ENCODE results near the gene EPS15. TPM values are rescaled to one million over a fixed set of nuclear protein-coding genes. Genes with fewer than 3 reads are reported as not detected.
"Not testable (repeated sequence)": the region's sequence is repeated elsewhere in the genome, so short reads cannot be mapped to it uniquely, and the experiment has no call there.

The EPS15 gene
- total RNA-seq, 1 experiment from 2014 or later = 26.6 TPM

DNA sequence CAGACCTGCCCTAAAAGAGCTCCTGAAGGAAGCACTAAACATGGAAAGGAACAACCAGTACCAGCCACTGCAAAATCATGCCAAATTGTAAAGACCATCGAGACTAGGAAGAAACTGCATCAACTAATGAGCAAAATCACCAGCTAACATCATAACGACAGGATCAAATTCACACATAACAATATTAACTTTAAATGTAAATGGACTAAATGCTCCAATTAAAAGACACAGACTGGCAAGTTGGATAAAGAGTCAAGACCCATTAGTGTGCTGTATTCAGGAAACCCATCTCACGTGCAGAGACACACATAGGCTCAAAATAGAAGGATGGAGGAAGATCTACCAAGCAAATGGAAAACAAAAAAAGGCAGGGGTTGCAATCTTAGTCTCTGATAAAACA, 131.8 kb downstream of the EPS15 start:
- H3K4me3 ChIP-seq (ENCODE audit: insufficient read depth, low read depth, low read length); DNase-seq; H3K27me3 ChIP-seq (ENCODE audit: control insufficient read depth, insufficient read depth, low read length); H3K36me3 ChIP-seq (replicated peaks; ENCODE audit: control insufficient read depth, insufficient read depth, low read length): not testable (repeated sequence)

DNA sequence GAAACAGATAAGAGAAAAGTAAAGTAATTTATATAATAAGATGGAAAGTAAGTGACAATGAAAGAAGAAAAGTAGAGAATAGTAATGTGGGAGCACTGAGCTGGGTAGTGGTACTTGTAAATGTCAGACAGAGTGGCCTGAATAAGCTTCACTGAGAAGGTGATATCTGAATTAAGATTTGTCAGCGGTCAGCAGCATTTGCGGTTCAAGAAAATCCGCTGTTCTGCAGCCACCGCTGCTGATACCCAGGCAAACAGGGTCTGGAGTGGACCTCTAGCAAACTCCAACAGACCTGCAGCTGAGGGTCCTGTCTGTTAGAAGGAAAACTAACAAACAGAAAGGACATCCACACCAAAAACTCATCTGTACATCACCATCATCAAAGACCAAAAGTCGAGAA, 132.8 kb downstream of the EPS15 start:
- not testable (repeated sequence) for H3K36me3 ChIP-seq (replicated peaks; ENCODE audit: control insufficient read depth, insufficient read depth, low read length); DNase-seq; H3K4me3 ChIP-seq (ENCODE audit: insufficient read depth, low read depth, low read length); H3K27me3 ChIP-seq (ENCODE audit: control insufficient read depth, insufficient read depth, low read length)

DNA sequence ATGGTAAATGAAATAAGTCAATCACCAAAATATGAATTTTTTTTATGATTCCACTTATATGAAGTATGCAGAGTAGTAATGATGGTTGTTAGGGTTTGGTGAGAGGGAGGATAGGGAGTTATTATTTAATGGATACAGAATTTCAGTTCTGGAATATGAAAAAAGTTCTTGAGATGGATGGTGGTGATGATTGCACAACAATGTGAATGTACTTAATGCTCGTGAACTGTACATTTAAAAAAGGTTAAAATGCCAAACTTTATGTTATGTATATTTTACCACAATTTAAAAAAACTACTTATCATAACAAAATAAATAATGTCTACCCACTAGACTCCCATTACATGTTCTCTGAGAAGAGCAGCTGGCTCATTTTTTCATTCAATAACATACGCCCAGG, 133.3 kb downstream of the EPS15 start:
- H3K36me3 ChIP-seq (replicated peaks; ENCODE audit: control insufficient read depth, insufficient read depth, low read length) = 0 out of 2 replicates have a peak, but pooled peaks cover 1% of the 10 kb centered on the region
- no peak overlapping the region for H3K4me3 ChIP-seq (ENCODE audit: insufficient read depth, low read depth, low read length)
- no peak for DNase-seq
- no peaks in the 10 kb centered on the region for H3K27me3 ChIP-seq (ENCODE audit: control insufficient read depth, insufficient read depth, low read length)

DNA sequence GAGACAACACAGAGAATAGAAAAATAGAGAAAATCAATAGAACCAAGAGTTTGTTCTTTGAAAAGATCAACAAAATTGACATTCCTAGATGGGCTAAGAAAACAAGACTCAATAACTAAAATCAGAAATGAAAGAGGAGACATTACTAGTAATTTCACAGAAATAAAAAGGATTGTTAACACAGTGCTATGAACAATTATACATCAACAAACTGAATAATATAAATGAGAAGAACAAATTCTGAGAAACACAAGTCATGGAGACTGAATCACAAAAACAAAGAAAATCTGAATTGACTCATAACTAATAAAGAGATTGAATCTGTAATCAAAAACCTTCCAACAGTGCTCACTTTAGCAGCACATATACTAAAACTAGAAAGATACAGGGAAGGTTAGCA, 137.1 kb downstream of the EPS15 start:
- Histone ChIP-seq H3K4me3 (ENCODE audit: insufficient read depth, low read depth, low read length) (no peak overlapping the region), H3K27me3 (ENCODE audit: control insufficient read depth, insufficient read depth, low read length) (no peaks in the 10 kb centered on the region), H3K36me3 (replicated peaks; ENCODE audit: control insufficient read depth, insufficient read depth, low read length) (0 out of 2 replicates have a peak, but pooled peaks cover 1% of the 10 kb centered on the region)
- DNase-seq = no peak

DNA sequence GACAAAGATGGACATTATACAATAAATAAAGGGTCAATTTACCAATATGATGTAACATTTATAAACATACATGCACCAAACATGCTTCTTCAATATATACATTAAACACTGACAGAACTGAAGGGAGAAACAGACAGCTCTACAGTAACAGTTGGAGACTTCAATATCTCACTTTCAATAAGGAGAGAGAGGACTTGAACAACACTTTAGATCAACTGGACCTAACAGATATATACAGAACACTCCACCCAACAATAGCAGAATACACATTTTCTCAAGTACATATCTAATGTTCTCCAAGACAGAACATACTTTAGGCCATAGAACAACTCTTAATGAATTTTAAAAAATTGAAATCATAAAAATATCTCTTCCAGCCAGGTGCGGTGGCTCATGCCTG, 138.1 kb downstream of the EPS15 start:
- no peak for DNase-seq
- no peaks in the 10 kb centered on the region for H3K27me3 ChIP-seq (ENCODE audit: control insufficient read depth, insufficient read depth, low read length)
- H3K36me3 ChIP-seq (replicated peaks; ENCODE audit: control insufficient read depth, insufficient read depth, low read length) = 0 out of 2 replicates have a peak, but pooled peaks cover 1% of the 10 kb centered on the region
- H3K4me3 ChIP-seq (ENCODE audit: insufficient read depth, low read depth, low read length) = no peak overlapping the region

DNA sequence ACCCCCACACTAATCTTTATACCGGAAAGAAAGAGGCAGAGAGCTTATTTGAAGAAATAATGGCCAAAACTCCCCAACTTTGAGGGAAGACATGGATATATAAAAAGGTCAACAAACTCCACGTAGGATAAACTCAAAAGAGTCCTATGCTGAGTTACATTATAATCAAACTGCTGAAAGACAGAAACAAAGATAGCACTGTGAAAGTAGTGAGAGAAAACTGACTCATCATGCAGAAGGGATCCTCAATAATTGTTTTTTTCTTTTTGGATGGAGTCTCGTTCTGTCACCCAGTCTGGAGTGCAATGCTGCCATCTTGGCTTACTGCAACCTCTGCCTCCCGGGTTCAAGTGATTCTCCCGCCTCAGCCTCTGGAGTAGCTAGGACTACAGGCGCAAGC, 140.2 kb downstream of the EPS15 start:
- no peak for DNase-seq
- H3K27me3 ChIP-seq (ENCODE audit: control insufficient read depth, insufficient read depth, low read length) = no peaks in the 10 kb centered on the region
- no peak overlapping the region for H3K4me3 ChIP-seq (ENCODE audit: insufficient read depth, low read depth, low read length)
- H3K36me3 ChIP-seq (replicated peaks; ENCODE audit: control insufficient read depth, insufficient read depth, low read length) = no peaks in the 10 kb centered on the region

DNA sequence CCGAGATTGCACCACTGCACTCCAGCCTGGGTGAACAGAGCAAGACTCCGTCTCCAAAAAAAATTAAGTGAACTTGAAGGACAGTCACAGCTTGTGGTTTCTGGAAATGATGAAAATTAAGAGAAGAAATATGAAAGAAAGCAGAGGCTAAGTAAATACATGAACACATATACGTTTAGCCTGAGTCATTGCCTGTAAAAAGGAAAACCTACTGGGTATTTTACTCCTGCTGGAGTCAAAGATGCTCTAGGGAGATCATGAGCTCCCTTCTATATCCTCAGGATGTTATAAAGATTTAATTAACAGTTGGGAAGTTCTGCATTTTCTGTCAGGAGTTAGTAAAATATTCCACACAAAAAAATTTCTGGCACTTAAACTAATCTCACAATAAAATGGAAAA, 145.2 kb downstream of the EPS15 start:
- Histone ChIP-seq H3K4me3 (ENCODE audit: insufficient read depth, low read depth, low read length) (no peak overlapping the region), H3K27me3 (ENCODE audit: control insufficient read depth, insufficient read depth, low read length) (no peaks in the 10 kb centered on the region), H3K36me3 (replicated peaks; ENCODE audit: control insufficient read depth, insufficient read depth, low read length) (0 out of 2 replicates have a peak, but pooled peaks cover 2% of the 10 kb centered on the region)
- DNase-seq = no peak

DNA sequence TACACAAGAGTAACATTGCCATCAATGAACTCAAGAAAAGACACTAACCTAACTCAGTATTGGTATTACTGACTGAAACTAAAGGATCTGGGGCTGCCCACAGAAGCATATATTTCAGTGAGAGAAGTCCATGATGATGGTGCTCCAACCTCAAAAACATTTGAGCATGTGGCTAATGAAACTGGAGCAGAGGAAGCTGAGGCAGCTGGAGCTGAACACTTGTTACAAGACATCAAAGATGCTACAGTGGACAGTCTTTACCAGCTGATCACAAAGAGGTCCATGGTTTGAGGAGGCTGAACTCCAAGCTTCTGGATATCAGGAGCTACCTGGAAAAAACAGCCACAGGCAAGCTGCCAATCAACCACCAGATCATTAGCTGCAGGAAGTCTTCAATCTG, 146.5 kb downstream of the EPS15 start:
- no peaks in the 10 kb centered on the region for H3K27me3 ChIP-seq (ENCODE audit: control insufficient read depth, insufficient read depth, low read length)
- 0 out of 2 replicates have a peak, but pooled peaks cover 2% of the 10 kb centered on the region for H3K36me3 ChIP-seq (replicated peaks; ENCODE audit: control insufficient read depth, insufficient read depth, low read length)
- H3K4me3 ChIP-seq (ENCODE audit: insufficient read depth, low read depth, low read length) = no peak overlapping the region
- no peak for DNase-seq

DNA sequence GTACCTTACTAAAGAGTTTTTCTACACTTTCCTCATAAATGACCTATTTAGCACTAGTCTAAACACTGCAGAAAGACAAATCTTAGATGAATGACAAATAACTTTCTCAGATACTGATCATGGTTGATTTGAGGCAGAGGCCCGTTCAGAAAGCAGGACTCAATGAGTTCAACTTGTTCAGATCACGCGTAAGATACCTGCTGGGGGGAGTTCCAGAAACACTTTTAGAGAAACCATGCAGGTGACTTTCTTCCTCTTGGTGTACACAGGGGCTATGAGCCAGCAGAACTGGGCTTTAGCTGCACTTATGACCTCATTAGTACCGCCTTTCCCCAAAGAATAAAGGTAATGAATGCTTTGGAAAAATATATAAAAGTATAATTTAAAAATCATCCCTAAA, 149.9 kb downstream of the EPS15 start:
- no peak for DNase-seq
- no peaks in the 10 kb centered on the region for H3K27me3 ChIP-seq (ENCODE audit: control insufficient read depth, insufficient read depth, low read length)

DNA sequence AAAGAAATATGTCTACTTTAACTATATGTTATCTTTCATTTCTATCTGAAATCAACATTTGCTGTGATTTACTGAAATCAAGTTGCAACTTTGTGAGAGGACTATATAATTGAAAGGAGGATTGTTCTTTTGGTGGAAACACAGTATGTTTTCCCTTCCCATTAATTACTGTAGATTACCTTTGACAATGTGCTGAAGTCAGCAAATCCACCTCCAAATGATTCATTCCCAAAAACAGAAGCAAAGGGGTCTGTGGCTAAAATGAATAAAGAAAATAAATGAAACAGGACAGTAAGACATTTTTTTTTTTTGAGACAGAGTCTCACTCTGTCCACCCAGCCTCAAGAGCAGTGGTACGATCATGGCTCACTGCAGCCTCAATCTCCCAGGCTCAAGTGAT, 153.3 kb downstream of the EPS15 start:
- H3K36me3 ChIP-seq (replicated peaks; ENCODE audit: control insufficient read depth, insufficient read depth, low read length) = no peaks in the 10 kb centered on the region
- no peak for DNase-seq
- no peak overlapping the region for H3K4me3 ChIP-seq (ENCODE audit: insufficient read depth, low read depth, low read length)
- H3K27me3 ChIP-seq (ENCODE audit: control insufficient read depth, insufficient read depth, low read length) = no peaks in the 10 kb centered on the region

More for the DNA sequence above, 149.9 kb downstream of the EPS15 start:
- no peak overlapping the region for H3K4me3 ChIP-seq (ENCODE audit: insufficient read depth, low read depth, low read length)
- 0 out of 2 replicates have a peak, but pooled peaks cover 2% of the 10 kb centered on the region for H3K36me3 ChIP-seq (replicated peaks; ENCODE audit: control insufficient read depth, insufficient read depth, low read length)

DNA sequence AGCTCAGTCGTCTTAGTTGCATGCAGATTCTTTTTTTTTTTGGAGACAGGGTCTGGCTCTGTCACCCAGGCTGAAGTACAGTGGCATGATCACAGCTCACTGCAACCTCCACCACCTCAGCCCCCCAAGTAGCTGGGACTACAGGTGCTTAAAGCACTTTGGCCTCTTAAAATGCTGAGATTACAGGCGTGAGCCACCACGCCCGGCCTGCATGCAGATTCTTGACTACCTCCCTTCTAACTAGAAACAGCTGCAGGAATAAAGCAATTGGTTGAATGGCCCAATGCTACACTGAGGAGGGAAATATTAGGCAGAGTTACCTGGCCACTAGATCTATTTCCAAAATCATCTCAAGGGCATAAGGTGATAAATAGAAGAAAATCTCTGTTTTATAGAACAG, 159.2 kb downstream of the EPS15 start:
- Histone ChIP-seq H3K36me3 (replicated peaks; ENCODE audit: control insufficient read depth, insufficient read depth, low read length) (no peaks in the 10 kb centered on the region; the same call in 1 of the 2 replicates), H3K4me3 (ENCODE audit: insufficient read depth, low read depth, low read length) (no peak overlapping the region)
- DNase-seq = no peak

DNA sequence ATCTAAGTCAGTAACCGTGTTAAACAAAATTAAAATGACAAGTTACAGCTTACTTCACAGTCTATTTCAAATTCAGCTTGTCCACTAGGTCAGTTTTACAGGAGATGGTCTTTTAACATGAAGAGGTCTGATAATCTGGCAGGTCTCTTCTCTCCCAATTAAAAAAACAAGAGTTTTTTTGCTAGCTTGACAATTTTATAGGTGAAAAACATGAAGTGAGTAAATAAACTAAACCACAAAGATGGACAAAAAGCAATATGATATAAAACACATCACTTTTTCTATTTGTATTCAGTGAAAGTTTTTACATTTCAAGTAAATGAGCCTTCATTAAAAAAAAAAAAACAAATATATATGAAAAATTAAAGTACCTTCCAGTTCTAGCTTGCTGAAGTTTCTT, 163.7 kb downstream of the EPS15 start:
- no peaks in the 10 kb centered on the region for H3K27me3 ChIP-seq (ENCODE audit: control insufficient read depth, insufficient read depth, low read length)
- H3K4me3 ChIP-seq (ENCODE audit: insufficient read depth, low read depth, low read length) = no peak overlapping the region
- no peak for DNase-seq
- no peaks in the 10 kb centered on the region; the same call in 1 of the 2 replicates for H3K36me3 ChIP-seq (replicated peaks; ENCODE audit: control insufficient read depth, insufficient read depth, low read length)

More for the DNA sequence above, 159.2 kb downstream of the EPS15 start:
- no peaks in the 10 kb centered on the region for H3K27me3 ChIP-seq (ENCODE audit: control insufficient read depth, insufficient read depth, low read length)

DNA sequence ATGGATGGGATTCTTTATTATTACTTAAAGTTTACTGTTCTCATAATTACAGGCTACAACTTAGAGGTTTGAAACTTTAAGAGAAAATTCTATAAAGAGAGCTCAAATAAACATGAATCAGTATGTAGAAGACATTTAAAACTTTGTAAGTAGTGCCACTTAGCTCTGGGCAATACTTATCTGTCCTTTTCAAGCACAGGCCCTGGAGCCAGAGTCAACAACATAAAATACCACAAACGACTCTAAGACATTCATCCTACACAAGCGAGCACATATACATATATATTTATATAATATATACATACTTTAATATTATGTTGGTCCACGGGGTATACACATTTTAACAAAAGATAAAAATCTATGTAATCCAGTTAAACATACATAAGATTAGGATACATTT, 164.7 kb downstream of the EPS15 start:
- no peak for DNase-seq

DNA sequence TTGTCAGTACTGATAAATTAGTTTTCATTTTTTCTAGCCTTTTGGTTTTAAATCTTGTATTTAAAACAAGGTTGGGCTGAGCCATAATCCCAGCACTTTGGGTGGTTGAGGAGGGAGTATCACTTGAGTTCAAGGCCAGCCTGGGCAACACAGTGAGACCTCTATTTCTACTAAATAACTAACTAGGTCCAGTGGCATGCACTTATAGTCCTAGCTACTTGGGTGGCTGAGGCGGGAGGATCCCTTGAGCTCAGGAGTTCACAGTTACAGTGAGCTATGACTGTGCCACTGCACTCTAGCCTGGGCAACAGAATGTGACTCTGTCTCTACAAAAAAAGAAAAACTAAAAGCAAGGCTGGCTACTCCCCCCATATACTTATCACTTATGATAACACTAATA, 167.2 kb downstream of the EPS15 start:
- no peaks in the 10 kb centered on the region for H3K36me3 ChIP-seq (replicated peaks; ENCODE audit: control insufficient read depth, insufficient read depth, low read length)
- H3K4me3 ChIP-seq (ENCODE audit: insufficient read depth, low read depth, low read length) = no peak overlapping the region
- no peaks in the 10 kb centered on the region for H3K27me3 ChIP-seq (ENCODE audit: control insufficient read depth, insufficient read depth, low read length)
- no peak for DNase-seq

More for the DNA sequence above, 164.7 kb downstream of the EPS15 start:
- no peak overlapping the region for H3K4me3 ChIP-seq (ENCODE audit: insufficient read depth, low read depth, low read length)
- H3K36me3 ChIP-seq (replicated peaks; ENCODE audit: control insufficient read depth, insufficient read depth, low read length) = no peaks in the 10 kb centered on the region; the same call in 1 of the 2 replicates
- H3K27me3 ChIP-seq (ENCODE audit: control insufficient read depth, insufficient read depth, low read length) = no peaks in the 10 kb centered on the region

DNA sequence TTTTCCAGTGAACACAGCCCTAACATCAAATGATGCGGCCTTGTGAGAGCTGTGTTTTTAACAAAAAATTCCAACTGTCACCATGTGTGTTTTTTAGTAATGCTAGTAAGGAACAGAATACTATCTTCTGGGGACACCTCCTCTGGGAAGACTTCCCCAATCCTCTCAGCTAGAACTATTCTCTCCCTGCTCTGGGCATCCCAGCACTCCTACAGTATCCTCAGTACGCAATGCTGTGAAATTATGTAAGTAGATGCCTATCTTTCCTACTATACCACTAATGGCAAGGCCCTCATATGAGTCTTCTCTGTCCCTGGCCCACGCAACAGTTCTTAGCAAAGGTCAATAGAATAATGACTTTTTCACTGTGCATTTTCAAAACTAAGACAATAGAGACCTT, 169.2 kb downstream of the EPS15 start:
- peaks cover 6% of the 10 kb centered on the region; the same call in 1 of the 2 replicates for H3K27me3 ChIP-seq (ENCODE audit: control insufficient read depth, insufficient read depth, low read length)

DNA sequence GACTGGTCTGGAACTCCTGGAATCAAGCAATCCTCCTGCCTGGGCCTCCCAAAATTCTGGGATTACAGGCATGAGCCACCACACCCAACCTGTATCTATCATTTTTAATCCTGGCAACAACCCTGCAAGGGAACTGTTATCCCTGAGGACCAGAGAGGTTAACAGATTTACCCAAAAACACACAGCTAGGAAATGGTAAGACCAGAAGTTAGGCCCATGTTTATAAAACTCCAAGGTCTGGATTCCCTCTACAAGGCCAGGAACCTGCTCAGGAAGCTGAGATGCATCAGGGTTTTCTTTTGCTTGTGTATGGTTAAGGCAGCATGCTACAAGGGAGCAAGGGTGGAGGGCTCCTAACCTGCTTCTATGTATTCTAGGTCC, 170.9 kb downstream of the EPS15 start:
- no peak overlapping the region for H3K4me3 ChIP-seq (ENCODE audit: insufficient read depth, low read depth, low read length)
- no peak for DNase-seq
- no peaks in the 10 kb centered on the region for H3K36me3 ChIP-seq (replicated peaks; ENCODE audit: control insufficient read depth, insufficient read depth, low read length)
- H3K27me3 ChIP-seq (ENCODE audit: control insufficient read depth, insufficient read depth, low read length) = peaks cover 23% of the 10 kb centered on the region

More for the DNA sequence above, 169.2 kb downstream of the EPS15 start:
- no peak overlapping the region for H3K4me3 ChIP-seq (ENCODE audit: insufficient read depth, low read depth, low read length)
- H3K36me3 ChIP-seq (replicated peaks; ENCODE audit: control insufficient read depth, insufficient read depth, low read length) = no peaks in the 10 kb centered on the region
- DNase-seq = no peak
